Parathyroid adenoma (tissue), 2 donors: ENCODE data around the gene SLC1A7.

Experiments used
- H2AFZ ChIP-seq: fragments of 300-600 bp; sonication (generic); one replicate; pipeline ENCODE4 v1.7.0; 2017; ENCODE audit warnings: antibody characterized with exemption, mild to moderate bottlenecking
- H3K27ac ChIP-seq: fragments of 300-600 bp; sonication (generic); one replicate; pipeline ENCODE4 v1.7.0; 2017
- H3K27me3 ChIP-seq: fragments of 300-600 bp; sonication (generic); one replicate; pipeline ENCODE4 v1.7.0; 2017; ENCODE audit warnings: low read length; ENCODE audit not compliant: control insufficient read depth, insufficient read depth
- H3K36me3 ChIP-seq: fragments of 300-600 bp; sonication (generic); one replicate; pipeline ENCODE4 v1.7.0; 2017; ENCODE audit warnings: low read length; ENCODE audit not compliant: control insufficient read depth, insufficient read depth
- H3K4me1 ChIP-seq: fragments of 300-600 bp; sonication (generic); one replicate; pipeline ENCODE4 v1.7.0; 2017; ENCODE audit warnings: control low read depth
- H3K4me2 ChIP-seq: fragments of 300-600 bp; sonication (generic); one replicate; pipeline ENCODE4 v1.7.0; 2017; ENCODE audit warnings: low read length
- H3K4me3 ChIP-seq: fragments of 300-600 bp; sonication (generic); one replicate; pipeline ENCODE4 v1.7.0; 2017; ENCODE audit warnings: low read depth, low read length
- H3K79me2 ChIP-seq: fragments of 300-600 bp; sonication (generic); one replicate; pipeline ENCODE4 v1.7.0; 2017; ENCODE audit warnings: control low read depth
- H3K9ac ChIP-seq: fragments of 300-600 bp; sonication (generic); one replicate; pipeline ENCODE4 v1.7.0; 2017; ENCODE audit warnings: mild to moderate bottlenecking
- H3K9me3 ChIP-seq: fragments of 300-600 bp; sonication (generic); one replicate; pipeline ENCODE4 v1.7.0; 2017; ENCODE audit warnings: low read length; ENCODE audit not compliant: control insufficient read depth
- CTCF ChIP-seq: fragments of 300-600 bp; sonication (generic); IDR thresholded peaks from one replicate; pipeline ENCODE4 v1.7.0; 2017; ENCODE audit warnings: antibody characterized with exemption, mild to moderate bottlenecking
- donor health status: primary hyperparathyroidism.

The SLC1A7 gene

GRCh38 chr1:53092659-53093450 is 49.6 kb downstream of the SLC1A7 start:
- Histone ChIP-seq H3K4me2 (no peak overlapping the region), H3K4me3 (no peak overlapping the region), H3K36me3 (no peaks in the 10 kb centered on the region), H3K27me3 (no peaks in the 10 kb centered on the region), H2AFZ (no peak overlapping the region), H3K79me2 (no peaks in the 10 kb centered on the region), H3K9ac (no peak overlapping the region), H3K27ac (no peak overlapping the region), H3K4me1 (no peaks in the 10 kb centered on the region), H3K9me3 (no peaks in the 10 kb centered on the region)
- TF ChIP-seq CTCF, result no peak

- Histone ChIP-seq H3K4me3 (no peak overlapping the region), H3K9me3 (no peaks in the 10 kb centered on the region), H3K79me2 (no peaks in the 10 kb centered on the region), H3K4me1 (no peaks in the 10 kb centered on the region), H3K4me2 (no peak overlapping the region), H2AFZ (no peak overlapping the region), H3K9ac (no peak overlapping the region), H3K27ac (no peak overlapping the region), H3K36me3 (no peaks in the 10 kb centered on the region), H3K27me3 (no peaks in the 10 kb centered on the region)
- TF ChIP-seq CTCF, result no peak
These were observed 50.4 kb downstream of the SLC1A7 start for GRCh38 chr1:53091841-53092645.

GRCh38 chr1:53090227-53091147 is 52.0 kb downstream of the SLC1A7 start:
- H3K4me1 ChIP-seq, result no peaks in the 10 kb centered on the region
- H2AFZ ChIP-seq, result no peak overlapping the region
- H3K4me2 ChIP-seq, result no peak overlapping the region
- H3K27ac ChIP-seq, result no peak overlapping the region
- H3K9ac ChIP-seq, result no peak overlapping the region
- no peak for TF ChIP-seq CTCF
- H3K9me3 ChIP-seq, result no peaks in the 10 kb centered on the region
- no peaks in the 10 kb centered on the region for H3K27me3 ChIP-seq
- H3K79me2 ChIP-seq, result no peaks in the 10 kb centered on the region
- H3K36me3 ChIP-seq, result no peaks in the 10 kb centered on the region
- no peak overlapping the region for H3K4me3 ChIP-seq

- Histone ChIP-seq H2AFZ (no peak overlapping the region), H3K4me2 (no peak overlapping the region), H3K9ac (no peak overlapping the region), H3K27ac (no peak overlapping the region), H3K79me2 (no peaks in the 10 kb centered on the region), H3K27me3 (no peaks in the 10 kb centered on the region), H3K4me3 (no peak overlapping the region), H3K4me1 (no peaks in the 10 kb centered on the region), H3K36me3 (no peaks in the 10 kb centered on the region), H3K9me3 (no peaks in the 10 kb centered on the region)
- no peak for TF ChIP-seq CTCF
These were observed 52.8 kb downstream of the SLC1A7 start for GRCh38 chr1:53089478-53090226.
